ENCODE results near the gene ZMAT5.

ZMAT5 gene

GRCh38 chr22:29766632-29767170 is at the start of gene ZMAT5:
Gene ZMAT5 (minus strand): TSS chr22:29767007. CDS start chr22:29748544, 18,463 bp downstream.
- DNase-seq: peak; percentile 64 to 93

GRCh38 chr22:29816539-29816938 is 49.7 kb upstream of the ZMAT5 start:
- DNase-seq: no peak

DNA sequence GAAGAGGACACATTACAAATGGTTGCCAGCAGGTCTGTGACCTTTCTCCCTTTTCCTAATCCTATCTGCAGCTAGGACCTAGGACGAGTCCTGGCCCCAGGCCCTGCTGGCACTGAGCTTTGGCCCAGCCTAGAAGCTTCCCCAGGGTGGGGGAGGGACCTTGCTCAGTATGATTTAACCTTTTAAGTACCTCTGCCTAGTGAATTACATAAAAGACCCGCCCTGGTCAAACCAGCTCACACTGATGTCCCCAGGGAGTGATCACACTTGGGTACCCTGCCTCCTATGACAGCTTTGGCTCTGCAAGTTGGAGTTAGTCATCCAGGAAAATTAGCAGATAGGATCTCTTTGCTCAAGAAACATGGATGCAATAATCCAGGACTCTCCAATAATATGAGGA is 49.3 kb upstream of the ZMAT5 start:
- no peak for DNase-seq

- DNase-seq: no peak
These were observed 48.8 kb upstream of the ZMAT5 start for GRCh38 chr22:29815580-29815979.

DNA sequence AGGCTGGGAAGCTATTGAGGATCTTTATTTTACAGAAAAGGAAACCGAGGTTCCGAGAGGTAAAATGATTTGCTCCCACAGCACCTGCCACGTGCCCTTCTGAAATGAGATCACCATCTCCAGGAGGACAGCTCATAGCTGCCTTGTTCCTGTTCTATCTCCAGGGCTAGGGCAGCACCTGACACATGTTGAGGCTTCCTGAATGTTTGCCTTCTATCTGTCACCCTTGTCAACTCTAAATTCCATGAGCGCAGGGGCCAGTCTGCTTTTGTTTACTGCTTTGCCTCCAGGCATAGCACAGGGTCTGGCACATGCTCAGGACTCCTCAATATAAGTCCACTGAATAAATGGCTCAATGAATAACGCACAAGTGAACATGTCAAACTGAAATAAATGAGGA is 47.2 kb upstream of the ZMAT5 start:
- no peak for DNase-seq

- no peak for DNase-seq
These were observed 46.8 kb upstream of the ZMAT5 start for GRCh38 chr22:29813563-29813962.

DNA sequence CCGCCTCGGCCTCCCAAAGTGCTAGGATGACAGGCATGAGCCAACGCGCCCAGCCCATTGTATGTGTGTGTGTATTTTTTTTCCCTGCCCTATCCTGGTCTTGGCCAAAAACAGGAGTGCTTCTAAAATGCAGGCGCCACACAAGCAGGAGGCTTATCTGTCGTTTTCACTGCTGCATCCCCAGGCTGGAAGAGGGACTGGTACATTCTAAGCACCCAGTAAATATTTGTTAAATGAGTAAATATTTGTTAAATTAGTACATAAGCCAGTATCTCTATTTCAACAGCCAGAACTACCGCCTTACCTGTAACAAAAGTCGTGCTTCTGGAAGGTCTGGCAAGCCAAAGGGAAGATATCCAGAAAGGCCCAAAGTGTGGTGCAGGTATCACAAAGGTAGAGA is 46.3 kb upstream of the ZMAT5 start:
- DNase-seq: no peak

GRCh38 chr22:29811377-29811776 is 44.6 kb upstream of the ZMAT5 start:
- no peak for DNase-seq

GRCh38 chr22:29810216-29810615 is 43.4 kb upstream of the ZMAT5 start:
- DNase-seq: no peak

DNA sequence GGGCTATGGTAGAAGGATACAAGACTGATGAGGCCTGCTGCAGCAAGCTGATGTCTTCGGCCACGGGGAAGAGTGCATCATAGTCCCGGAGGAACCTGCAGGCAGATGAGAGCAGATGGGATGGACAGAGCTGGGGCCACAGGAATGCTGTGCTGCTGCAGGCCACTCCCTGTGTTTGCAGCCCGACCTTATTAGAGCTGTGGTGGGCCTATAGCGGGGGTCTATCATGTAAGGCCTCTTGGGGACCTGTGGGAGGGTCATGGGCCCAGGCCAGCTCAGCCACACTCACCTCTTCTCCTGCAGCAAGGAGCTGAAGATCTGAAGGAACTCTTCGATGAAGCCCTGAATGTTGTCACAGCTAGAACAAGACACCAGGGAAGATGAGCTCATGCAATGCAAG is 39.4 kb upstream of the ZMAT5 start:
- no peak for DNase-seq

DNA sequence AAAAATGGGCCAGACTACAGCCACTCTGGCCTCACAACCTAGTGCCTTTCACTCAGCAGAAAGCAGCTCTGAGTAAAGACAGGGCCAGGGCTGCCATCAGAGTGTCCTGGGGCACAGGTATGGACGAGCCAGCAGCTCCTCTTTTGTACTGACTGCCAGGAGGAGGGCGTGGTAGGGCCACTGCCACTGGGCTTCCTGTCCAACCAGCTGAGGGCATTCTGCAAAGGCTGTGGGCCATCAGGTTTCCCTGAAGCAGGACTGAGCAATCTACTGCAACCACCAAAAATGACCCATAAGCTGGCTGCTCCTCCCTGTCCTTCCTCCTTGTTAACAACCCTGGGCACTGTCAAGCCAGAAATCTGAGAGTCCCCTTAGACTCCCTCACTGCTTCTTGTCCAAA is 38.2 kb upstream of the ZMAT5 start:
- DNase-seq: no peak

GRCh38 chr22:29803190-29803589 is 36.4 kb upstream of the ZMAT5 start:
- no peak for DNase-seq

DNA sequence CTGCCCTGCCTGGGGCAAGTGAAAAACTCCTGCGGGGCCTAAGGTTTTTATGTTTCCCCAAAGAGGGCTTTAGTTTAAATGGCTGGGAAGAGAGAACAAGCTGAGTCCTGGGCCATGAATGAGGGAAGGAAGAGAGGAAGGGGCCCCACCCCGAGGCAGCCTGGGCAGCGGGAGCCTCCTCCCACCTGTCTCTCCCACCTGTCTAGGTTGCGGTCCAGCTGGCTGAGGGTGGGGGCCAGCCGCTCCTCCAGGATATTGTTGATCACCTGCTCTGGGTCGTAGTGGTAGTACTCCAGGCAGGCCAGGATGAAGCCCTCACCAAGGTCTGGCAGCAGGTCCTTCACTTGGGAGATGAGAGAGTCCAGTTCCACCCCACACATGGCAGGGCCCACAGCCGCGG is 35.0 kb upstream of the ZMAT5 start:
- no peak for DNase-seq

GRCh38 chr22:29801153-29801552 is 34.3 kb upstream of the ZMAT5 start:
- no peak for DNase-seq

- peak; percentile 11 to 27 for DNase-seq
These were observed 32.4 kb upstream of the ZMAT5 start for GRCh38 chr22:29799217-29799680.

- no peak for DNase-seq
These were observed 32.0 kb upstream of the ZMAT5 start for GRCh38 chr22:29798801-29799200.

- no peak for DNase-seq
These were observed 31.5 kb upstream of the ZMAT5 start for GRCh38 chr22:29798318-29798717.

DNA sequence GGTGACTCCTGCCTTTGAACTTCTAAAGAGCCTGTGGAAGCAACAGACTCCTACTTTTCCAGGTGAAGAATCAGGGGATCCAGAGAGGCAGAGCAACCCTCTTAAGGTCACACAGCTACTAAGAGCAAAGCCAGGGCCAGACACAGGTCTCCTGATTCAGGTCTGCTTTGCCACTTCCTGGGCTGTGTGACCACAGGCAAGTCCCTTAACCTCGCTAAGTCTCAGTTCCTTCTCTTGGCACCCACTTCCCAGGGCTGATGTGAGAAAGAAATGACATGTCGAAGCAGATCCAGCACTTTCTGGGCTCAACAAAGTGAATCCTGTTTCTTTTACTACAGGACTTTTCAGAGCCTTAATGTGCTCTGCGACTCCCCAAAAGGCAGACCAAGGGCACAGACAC is 30.5 kb upstream of the ZMAT5 start:
- DNase-seq: no peak

DNA sequence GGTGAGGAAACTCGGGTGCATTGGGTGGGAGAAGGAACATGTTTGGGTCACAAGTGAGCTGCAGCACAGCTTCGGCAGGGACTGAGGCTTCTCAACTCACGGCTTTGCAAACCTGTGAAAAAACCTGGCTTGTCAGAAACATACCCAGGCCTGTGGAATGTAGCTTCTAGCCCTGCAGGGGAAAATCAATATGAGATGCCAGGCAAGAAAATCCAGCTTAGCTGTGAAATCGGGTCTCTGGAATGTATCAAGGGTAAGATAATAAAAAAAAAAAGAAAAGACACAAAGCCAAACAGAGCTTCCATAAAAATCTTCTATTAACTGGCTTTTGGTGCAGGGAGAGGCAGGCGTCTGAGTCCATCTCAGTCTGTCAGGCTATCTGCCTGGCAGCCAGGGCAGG is 28.9 kb upstream of the ZMAT5 start:
- DNase-seq: no peak

GRCh38 chr22:29793396-29793795 is 26.6 kb upstream of the ZMAT5 start:
- no peak for DNase-seq

DNA sequence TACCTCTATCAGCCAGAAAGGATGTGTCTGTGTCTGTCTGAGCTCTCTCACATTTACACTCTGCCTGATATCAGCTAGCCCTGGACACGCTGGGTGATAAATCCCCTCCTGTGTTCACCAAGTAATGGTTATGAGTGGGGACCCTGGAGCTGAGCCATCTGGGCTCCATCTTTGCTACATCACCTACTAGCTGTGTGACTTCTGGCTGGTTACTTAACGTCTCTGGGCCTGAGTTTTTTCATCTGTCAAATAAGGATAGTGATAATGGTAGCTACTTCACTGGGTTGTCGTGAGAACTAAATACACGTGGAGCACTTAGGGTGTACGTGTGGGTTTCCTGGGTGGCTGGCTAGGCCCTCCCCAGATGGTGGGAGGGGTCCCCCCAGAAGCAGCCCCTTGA is 23.3 kb upstream of the ZMAT5 start:
- DNase-seq: no peak

DNA sequence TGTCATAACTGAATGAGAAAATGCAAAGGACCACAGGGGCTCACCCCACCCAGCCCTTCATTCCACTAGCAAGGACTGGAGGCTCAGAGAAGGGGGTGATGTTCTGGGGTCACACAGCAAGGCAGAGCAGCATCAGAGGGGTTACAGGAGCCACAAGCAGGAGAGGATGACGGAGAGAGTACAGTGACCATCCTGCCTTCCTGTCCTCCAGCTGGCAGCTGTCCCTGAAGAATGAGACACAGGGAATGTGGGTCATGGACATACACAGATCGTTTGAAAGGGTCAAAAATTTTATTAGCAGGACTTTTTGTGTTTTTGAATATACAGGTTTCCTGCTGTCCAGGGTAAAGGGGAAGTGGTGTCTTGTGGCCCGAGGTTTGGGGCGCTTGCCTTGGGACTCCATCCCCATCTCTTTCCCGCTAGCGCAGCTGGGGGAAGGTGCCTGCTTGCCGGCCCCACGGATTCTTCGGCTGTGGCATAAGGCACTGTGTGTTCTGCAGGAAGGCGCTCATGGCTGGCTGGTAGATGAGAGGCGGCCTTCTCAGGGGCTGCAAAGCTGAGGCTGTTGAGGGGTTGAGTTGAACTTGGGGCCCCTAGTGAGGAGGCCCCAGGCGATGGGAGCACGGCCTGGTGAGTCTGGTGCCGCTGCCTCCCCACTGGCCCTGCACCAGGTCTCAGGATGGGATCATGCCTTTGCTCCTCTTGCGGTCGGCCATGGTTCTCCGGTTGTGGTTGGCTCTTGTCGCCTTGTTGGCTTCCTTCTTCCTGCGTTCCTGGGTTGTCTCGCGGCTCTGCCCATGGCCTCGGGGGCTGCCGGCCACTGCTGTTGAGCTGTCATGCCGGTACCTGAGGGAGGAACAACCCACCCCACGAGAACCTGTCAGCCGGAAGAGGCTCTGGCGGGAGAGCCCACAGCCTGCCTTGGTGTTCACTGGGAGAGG is 21.8 kb upstream of the ZMAT5 start:
- DNase-seq: no peak

DNA sequence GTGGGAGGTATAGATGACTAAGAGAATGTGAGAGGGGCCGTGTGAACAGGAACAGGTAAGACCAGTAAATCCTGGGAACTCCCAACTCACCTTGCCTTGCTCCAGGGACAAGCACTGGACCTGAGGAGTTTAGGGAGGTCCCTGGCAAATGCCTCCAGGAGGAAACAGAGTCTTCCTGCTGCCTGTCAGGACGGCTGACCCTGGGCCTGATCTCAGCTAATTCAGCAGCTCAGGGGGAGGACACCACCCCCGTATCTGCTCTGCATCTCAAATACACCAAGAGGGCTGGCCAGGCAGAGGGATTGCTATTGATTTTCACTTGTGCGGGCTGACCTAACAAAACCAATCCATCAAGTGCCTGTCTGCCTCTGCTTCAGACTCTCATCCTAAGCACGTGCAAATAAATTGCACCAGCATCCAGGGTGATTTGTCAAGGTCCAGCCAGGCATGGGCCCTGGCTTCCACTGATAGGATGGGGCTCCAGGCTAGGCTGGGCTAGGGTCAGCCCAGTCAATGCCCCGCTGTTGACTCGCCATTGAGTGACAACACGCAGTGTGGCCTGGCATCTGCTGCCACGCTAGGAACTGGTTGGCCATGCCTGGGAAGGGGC is 20.7 kb upstream of the ZMAT5 start:
- no peak for DNase-seq

DNA sequence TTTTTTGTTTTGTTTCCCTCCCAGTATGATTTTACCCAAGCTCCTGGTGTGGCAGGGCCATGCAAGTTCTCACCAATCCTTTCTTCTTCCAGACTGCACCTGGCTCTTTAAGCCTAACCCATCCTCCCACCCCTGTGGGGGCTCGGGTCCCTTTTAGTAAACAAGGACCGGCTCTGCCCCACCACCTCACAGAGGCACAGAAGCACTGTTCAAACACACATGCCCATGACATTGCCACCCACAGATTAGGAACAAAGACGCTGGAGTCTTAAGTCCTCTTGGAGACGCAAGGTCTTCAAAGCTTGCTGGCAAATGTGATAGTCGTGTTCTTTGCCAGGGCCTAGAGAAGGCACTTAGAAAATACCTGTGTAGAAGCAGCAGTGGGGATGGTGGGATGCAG is 19.2 kb upstream of the ZMAT5 start:
- DNase-seq: no peak
